HG03469 (cell line): ENCODE data around the gene ACAD10.
"Not testable (repeated sequence)": the region's sequence is repeated elsewhere in the genome, so short reads cannot be mapped to it uniquely, and the experiment has no call there.

Experiments
- ATAC-seq: cut with Tn5 transposase; IDR thresholded peaks from one replicate; pipeline ENCODE4 v1.9.1; 2021; ENCODE audit warnings: mild to moderate bottlenecking, moderate library complexity, moderate number of reproducible peaks; ENCODE audit not compliant: unreplicated experiment

ACAD10 gene

GRCh38 chr12:111686574-111687105, 787 bp downstream of the ACAD10 start:
- no peak for ATAC-seq

- no peak for ATAC-seq
Measured at GRCh38 chr12:111687255-111687654, 1.4 kb downstream of the ACAD10 start.

GRCh38 chr12:111687952-111688351, 2.1 kb downstream of the ACAD10 start:
- no peak for ATAC-seq

- no peak for ATAC-seq
Measured at GRCh38 chr12:111691262-111691661, 5.4 kb downstream of the ACAD10 start.

GRCh38 chr12:111692575-111693210, 6.8 kb downstream of the ACAD10 start:
- ATAC-seq = no peak

GRCh38 chr12:111693818-111694217, 8.0 kb downstream of the ACAD10 start:
- ATAC-seq = no peak

- ATAC-seq = no peak
Measured at GRCh38 chr12:111699962-111700361, 14.1 kb downstream of the ACAD10 start.

GRCh38 chr12:111705672-111706071, 19.8 kb downstream of the ACAD10 start:
- no peak for ATAC-seq

- no peak for ATAC-seq
Measured at GRCh38 chr12:111706145-111706544, 20.3 kb downstream of the ACAD10 start.

- ATAC-seq = no peak
Measured at GRCh38 chr12:111715279-111715678, 29.4 kb downstream of the ACAD10 start.

GRCh38 chr12:111719316-111719715, 33.5 kb downstream of the ACAD10 start:
- ATAC-seq = not testable (repeated sequence)

GRCh38 chr12:111720457-111720856, 34.6 kb downstream of the ACAD10 start:
- no peak for ATAC-seq

GRCh38 chr12:111723646-111724360, 38.0 kb downstream of the ACAD10 start:
- ATAC-seq = not testable (repeated sequence)

- ATAC-seq = no peak
Measured at GRCh38 chr12:111728795-111729194, 42.9 kb downstream of the ACAD10 start.

GRCh38 chr12:111730420-111730819, 44.6 kb downstream of the ACAD10 start:
- ATAC-seq = no peak

- ATAC-seq = no peak
Measured at GRCh38 chr12:111732786-111733185, 46.9 kb downstream of the ACAD10 start.

GRCh38 chr12:111733340-111733915, 47.6 kb downstream of the ACAD10 start:
- no peak for ATAC-seq

GRCh38 chr12:111739524-111739923, 53.7 kb downstream of the ACAD10 start:
- not testable (repeated sequence) for ATAC-seq

GRCh38 chr12:111741235-111741812, 55.5 kb downstream of the ACAD10 start:
- ATAC-seq = no peak

GRCh38 chr12:111745211-111745610, 59.4 kb downstream of the ACAD10 start:
- no peak for ATAC-seq

- ATAC-seq = no peak
Measured at GRCh38 chr12:111747333-111747732, 61.5 kb downstream of the ACAD10 start.
